ENCODE measurements around the gene GALNS.

DNA sequence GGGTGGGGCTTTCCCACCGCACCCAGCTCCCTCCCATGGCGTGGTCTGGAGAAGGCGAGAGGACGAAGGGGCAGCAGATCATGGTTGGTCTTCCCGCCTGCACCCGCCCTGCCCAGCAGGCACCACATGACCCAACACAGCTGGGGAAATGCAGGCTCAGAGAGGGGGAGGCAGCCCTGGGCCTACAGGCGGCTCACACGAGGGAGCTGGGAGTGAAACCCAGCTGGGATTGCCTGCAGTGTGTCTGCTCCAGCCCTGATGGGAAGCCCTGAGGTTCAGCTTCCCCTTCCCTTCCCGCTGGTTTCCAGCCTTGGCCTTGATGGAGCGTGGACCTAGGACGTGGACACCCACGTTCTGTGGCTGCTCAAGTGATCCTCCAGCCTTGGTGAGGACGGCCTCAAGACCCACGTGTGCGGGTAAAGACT lies 29.7 kb upstream of the GALNS start:
- TF ChIP-seq, protein P1, sequence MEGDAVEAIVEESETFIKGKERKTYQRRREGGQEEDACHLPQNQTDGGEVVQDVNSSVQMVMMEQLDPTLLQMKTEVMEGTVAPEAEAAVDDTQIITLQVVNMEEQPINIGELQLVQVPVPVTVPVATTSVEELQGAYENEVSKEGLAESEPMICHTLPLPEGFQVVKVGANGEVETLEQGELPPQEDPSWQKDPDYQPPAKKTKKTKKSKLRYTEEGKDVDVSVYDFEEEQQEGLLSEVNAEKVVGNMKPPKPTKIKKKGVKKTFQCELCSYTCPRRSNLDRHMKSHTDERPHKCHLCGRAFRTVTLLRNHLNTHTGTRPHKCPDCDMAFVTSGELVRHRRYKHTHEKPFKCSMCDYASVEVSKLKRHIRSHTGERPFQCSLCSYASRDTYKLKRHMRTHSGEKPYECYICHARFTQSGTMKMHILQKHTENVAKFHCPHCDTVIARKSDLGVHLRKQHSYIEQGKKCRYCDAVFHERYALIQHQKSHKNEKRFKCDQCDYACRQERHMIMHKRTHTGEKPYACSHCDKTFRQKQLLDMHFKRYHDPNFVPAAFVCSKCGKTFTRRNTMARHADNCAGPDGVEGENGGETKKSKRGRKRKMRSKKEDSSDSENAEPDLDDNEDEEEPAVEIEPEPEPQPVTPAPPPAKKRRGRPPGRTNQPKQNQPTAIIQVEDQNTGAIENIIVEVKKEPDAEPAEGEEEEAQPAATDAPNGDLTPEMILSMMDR (IDR thresholded peaks at IDR 0.05 in 8 of 11, conservative IDR thresholded peaks at IDR 0.05 in 3 of 11) = no peak
- no peak for TF ChIP-seq POLR2A (IDR thresholded peaks at IDR 0.05)
- no peak for TF ChIP-seq POLR2AphosphoS5 (IDR thresholded peaks at IDR 0.05)
